Loucy (cell line): Measurements from ENCODE around the gene CHCT1.

ENCODE experiments used
- H2AFZ ChIP-seq: fragments of 200-600 bp; sonication (generic); 2 replicates; pipeline ENCODE4 v1.6.0; 2016; ENCODE audit warnings: antibody characterized with exemption, mild to moderate bottlenecking, low read length, moderate library complexity
- H3F3A ChIP-seq: fragments of 200-600 bp; 2 replicates; pipeline ENCODE4 v1.6.0; 2016; ENCODE audit warnings: antibody characterized with exemption, low read depth, mild to moderate bottlenecking
- H3K27me3 ChIP-seq: fragments of 200-600 bp; sonication (generic); 2 replicates; pipeline ENCODE4 v1.6.1; 2014; ENCODE audit warnings: low read length, mild to moderate bottlenecking; ENCODE audit not compliant: insufficient read depth, poor library complexity, severe bottlenecking
- H3K36me3 ChIP-seq: fragments of 200-600 bp; sonication (generic); 2 replicates; pipeline ENCODE4 v1.6.1; 2016; ENCODE audit warnings: low read length; ENCODE audit not compliant: insufficient read depth
- H3K4me1 ChIP-seq: fragments of 200-600 bp; sonication (generic); 2 replicates; pipeline ENCODE4 v1.5.1; 2014; ENCODE audit warnings: low read length, mild to moderate bottlenecking; ENCODE audit not compliant: insufficient read depth, poor library complexity, severe bottlenecking
- H3K4me2 ChIP-seq: fragments of 200-600 bp; sonication (generic); 2 replicates; pipeline ENCODE4 v1.6.0; 2014; ENCODE audit warnings: antibody characterized with exemption, low read length, low read depth, mild to moderate bottlenecking; ENCODE audit not compliant: poor library complexity, severe bottlenecking
- H3K4me3 ChIP-seq: fragments of 200-600 bp; sonication (generic); 2 replicates; pipeline ENCODE4 v1.5.1; 2014; ENCODE audit warnings: low read length, mild to moderate bottlenecking, mixed read lengths; ENCODE audit not compliant: poor library complexity, severe bottlenecking
- H3K79me2 ChIP-seq: fragments of 200-600 bp; sonication (generic); 2 replicates; pipeline ENCODE4 v1.6.1; 2014; ENCODE audit warnings: low read length; ENCODE audit not compliant: insufficient read depth
- H3K9ac ChIP-seq: fragments of 200-600 bp; sonication (generic); 2 replicates; pipeline ENCODE4 v1.6.0; 2014; ENCODE audit warnings: mild to moderate bottlenecking, low read depth, low read length, moderate library complexity; ENCODE audit not compliant: poor library complexity, severe bottlenecking
- H3K9me2 ChIP-seq: fragments of 200-600 bp; sonication (generic); replicated peaks from 2 replicates; pipeline ENCODE4 v1.6.1; 2016; ENCODE audit warnings: low read depth, low read length, mixed read lengths
- H3K9me3 ChIP-seq: fragments of 200-600 bp; sonication (generic); 2 replicates; pipeline ENCODE4 v1.6.1; 2014; ENCODE audit warnings: mild to moderate bottlenecking, antibody characterized with exemption, low read length, low read depth; ENCODE audit not compliant: insufficient read depth
- H4K20me1 ChIP-seq: fragments of 200-600 bp; sonication (generic); 2 replicates; pipeline ENCODE4 v1.6.0; 2014; ENCODE audit warnings: antibody characterized with exemption, low read length, mild to moderate bottlenecking; ENCODE audit not compliant: insufficient read depth, poor library complexity, severe bottlenecking
- CTCF ChIP-seq: fragments of 200-600 bp; sonication (generic); conservative IDR thresholded peaks from 2 replicates; pipeline ENCODE4 v1.5.1; 2014; ENCODE audit warnings: mild to moderate bottlenecking, antibody characterized with exemption, low read length
- EZH2phosphoT487 ChIP-seq: fragments of 200-600 bp; IDR thresholded peaks from 2 replicates; pipeline ENCODE4 v1.6.1; 2018; ENCODE audit warnings: antibody characterized with exemption, mild to moderate bottlenecking, moderate library complexity, borderline replicate concordance

CHCT1 gene

GRCh38 chr17:60406887-60407286 is 15.4 kb upstream of the CHCT1 start:
- H4K20me1 ChIP-seq: no peaks in the 10 kb centered on the region
- H3K9me2 ChIP-seq: no peaks in the 10 kb centered on the region
- no peaks in the 10 kb centered on the region for H3K27me3 ChIP-seq
- no peak overlapping the region for H3K4me3 ChIP-seq
- no peaks in the 10 kb centered on the region for H3K9me3 ChIP-seq
- TF ChIP-seq EZH2phosphoT487 (no peak), CTCF (no peak)
- H3K4me2 ChIP-seq: no peak overlapping the region
- H3K4me1 ChIP-seq: no peaks in the 10 kb centered on the region
- H3K9ac ChIP-seq: no peak overlapping the region
- no peaks in the 10 kb centered on the region for H3K36me3 ChIP-seq
- no peak overlapping the region for H2AFZ ChIP-seq
- H3K79me2 ChIP-seq: no peaks in the 10 kb centered on the region
- H3F3A ChIP-seq: no peaks in the 10 kb centered on the region

- Histone ChIP-seq H3K9me3 (no peaks in the 10 kb centered on the region), H3K27me3 (no peaks in the 10 kb centered on the region), H2AFZ (no peak overlapping the region), H4K20me1 (no peaks in the 10 kb centered on the region), H3K4me3 (no peak overlapping the region), H3K9ac (no peak overlapping the region), H3K4me2 (no peak overlapping the region), H3K9me2 (no peaks in the 10 kb centered on the region), H3F3A (no peaks in the 10 kb centered on the region), H3K4me1 (no peaks in the 10 kb centered on the region), H3K36me3 (no peaks in the 10 kb centered on the region), H3K79me2 (no peaks in the 10 kb centered on the region)
- no peak for TF ChIP-seq CTCF
- TF ChIP-seq EZH2phosphoT487: no peak
Observed at GRCh38 chr17:60410001-60410400, 12.3 kb upstream of the CHCT1 start.

- Histone ChIP-seq H3K9me2 (no peaks in the 10 kb centered on the region), H3K27me3 (no peaks in the 10 kb centered on the region), H3K79me2 (no peaks in the 10 kb centered on the region), H2AFZ (no peak overlapping the region), H3K36me3 (no peaks in the 10 kb centered on the region), H3K4me2 (no peak overlapping the region), H3F3A (no peaks in the 10 kb centered on the region), H4K20me1 (no peaks in the 10 kb centered on the region), H3K4me3 (no peak overlapping the region), H3K9me3 (no peaks in the 10 kb centered on the region), H3K9ac (no peak overlapping the region), H3K4me1 (no peaks in the 10 kb centered on the region)
- TF ChIP-seq CTCF (no peak), EZH2phosphoT487 (no peak)
Observed at GRCh38 chr17:60412701-60413100, 9.6 kb upstream of the CHCT1 start.
